Umbilical cord (tissue), 2 donors: ENCODE measurements around the gene ACYP2. TPM values are rescaled to one million over a fixed set of nuclear protein-coding genes. Genes with fewer than 3 reads are reported as not detected.
"Not testable (repeated sequence)": the region's sequence is repeated elsewhere in the genome, so short reads cannot be mapped to it uniquely, and the experiment has no call there.

Experiments used
- DNase-seq: peaks from one replicate; pipeline ENCODE4 v3.0.0-alpha.2; 2015; ENCODE audit warnings: low spot score
- total RNA-seq: library from RNA; depleted of rRNA; stranded (reverse); fragments of >200 nt; gene quantifications from one replicate; pipeline ENCODE4 v1.2.3, GENCODE V29; 2014; ENCODE audit warnings: low replicate concordance; ENCODE audit not compliant: insufficient read depth

Gene ACYP2
- total RNA-seq, 1 donor from 2014 or later = 17.3 TPM

DNA sequence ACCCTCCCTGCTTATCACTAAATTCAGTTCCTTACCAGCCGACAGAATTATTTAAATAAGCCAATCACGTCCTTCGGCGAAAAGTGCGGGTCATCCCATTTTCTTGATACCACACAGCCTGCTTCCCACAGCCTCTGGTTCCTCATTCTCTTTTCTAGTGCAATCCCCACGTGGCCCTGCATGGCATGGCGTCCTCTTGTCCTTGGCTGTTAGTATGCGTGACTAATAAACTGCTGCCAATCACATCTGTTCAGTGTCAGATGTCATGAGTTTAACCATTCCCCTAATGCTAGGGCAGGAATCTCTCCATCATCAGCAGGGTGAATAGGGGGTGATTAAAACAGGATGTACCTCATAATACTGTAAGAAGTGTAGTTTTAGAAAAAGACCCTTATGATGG lies 203.4 kb downstream of the ACYP2 start:
- DNase-seq = no peak

DNA sequence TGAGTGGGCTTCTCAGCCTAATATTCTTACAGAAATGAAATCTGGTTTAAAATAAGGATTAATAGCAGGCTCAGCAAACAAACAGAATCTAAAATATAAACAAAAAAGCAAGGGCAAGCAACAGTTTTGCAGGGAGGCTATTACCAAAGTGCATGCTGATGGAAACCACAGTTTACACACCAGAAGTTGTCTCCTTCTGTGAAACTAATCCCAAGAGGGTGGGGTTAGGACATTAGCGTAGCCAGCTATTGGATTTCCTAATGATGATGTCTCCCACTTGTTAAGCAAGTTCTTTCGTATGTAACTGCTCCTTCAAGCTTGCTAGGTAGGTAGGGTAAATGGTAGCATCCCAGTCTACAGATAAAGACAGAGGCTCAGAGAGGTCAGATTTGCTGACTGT lies 205.6 kb downstream of the ACYP2 start:
- DNase-seq = no peak

DNA sequence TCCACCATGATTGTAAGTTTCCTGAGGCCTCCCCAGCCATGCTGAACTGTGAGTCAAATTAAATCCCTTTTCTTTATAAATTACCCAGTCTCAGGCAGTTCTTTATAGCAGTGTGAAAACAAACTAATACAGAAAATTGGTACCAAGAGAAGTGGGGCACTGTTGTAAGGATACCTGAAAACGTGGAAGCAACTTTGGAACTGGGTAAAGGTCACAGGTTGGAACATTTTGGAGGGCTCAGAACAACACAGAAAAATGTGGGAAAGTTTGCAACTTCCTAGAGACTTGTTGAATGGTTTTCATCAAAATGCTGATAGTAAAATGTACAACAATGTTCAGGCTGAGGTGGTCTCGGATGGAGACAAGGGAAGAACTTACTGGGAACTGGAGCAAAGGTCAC lies 209.1 kb downstream of the ACYP2 start:
- DNase-seq = not testable (repeated sequence)

DNA sequence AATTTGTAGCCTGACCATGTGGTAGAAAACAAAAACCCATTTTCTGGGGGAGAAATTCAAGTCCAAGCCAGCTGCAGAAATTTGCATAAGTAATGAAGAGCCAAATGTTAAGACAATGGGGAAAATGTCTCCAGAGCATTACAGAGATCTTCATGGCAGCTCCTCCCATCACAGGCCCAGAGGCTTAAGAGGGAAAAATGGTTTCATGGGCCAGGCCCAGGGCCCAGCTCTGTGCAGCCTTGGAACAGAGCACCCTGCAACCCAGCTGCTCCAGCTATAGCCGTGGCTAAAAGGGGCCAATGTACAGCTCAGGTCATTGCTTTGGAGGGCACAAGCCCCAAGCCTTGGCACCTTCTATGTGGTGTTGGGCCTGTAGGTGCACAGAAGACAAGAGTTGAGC lies 209.7 kb downstream of the ACYP2 start:
- DNase-seq = no peak

DNA sequence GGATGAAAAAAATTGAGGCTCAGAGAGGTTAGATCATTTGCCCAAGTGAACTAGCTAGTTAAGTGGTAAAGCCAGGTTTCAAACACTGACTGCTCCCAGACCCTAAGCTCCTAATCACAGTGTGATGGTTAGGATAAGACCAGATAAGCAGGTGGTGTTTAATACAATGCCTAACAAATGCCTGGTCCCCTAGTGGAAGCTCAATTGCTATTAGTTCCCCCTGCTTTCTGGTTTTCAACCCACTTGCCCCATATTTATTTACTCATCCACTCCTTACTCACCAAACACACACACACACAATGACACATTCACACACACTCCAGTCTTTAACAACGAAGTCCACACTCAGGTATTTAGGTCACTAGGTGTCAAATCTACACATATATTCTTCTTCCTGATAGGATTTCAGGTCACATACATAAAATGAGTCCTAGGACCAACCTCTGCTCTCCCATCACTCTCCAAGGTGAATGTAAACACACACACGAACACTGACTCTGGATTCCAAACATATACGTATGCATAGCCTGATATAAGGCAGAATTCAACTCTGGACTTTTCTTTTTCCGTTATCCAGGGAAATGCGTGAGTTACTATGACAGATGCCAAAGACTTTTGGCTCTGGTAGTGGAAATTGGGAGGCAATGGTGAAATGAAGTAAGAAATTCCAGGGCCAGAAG lies 214.2 kb downstream of the ACYP2 start:
- DNase-seq = no peak

DNA sequence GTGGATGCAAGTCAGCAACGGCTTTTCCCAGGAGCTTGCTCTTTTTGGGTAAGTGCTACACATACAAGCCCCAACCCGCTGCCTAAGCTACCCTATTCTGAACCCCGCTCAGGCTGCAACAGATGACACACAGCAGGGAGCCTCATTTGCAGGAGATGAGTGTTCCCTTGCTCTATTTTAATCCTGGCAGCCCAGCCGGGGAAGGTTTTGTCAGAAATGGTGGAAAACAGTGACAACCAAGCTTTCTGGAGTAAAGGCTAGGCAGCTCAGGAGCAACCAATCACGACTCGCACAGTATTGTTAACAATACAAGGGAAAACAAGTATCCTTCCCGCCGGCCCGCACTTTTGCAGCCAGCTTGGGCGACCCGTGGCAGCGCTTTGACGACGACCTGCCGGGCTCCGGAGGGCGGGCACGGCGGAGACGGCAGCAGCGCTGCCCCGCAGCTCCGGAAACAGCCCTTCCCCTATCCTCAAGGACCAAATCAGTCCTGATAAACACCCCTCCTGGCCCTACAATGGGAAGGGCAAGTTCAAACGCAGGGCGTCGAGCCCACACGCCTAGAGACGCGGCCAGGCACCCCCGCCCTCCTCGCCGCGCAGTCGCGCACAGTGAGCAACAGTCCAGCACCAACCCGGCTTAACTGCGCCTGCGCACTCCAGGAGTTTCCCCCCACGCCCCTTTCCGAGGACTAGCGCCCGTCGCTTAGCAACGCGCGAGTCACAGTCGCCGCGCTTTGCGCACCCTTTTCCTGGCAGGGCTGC lies 214.9 kb downstream of the ACYP2 start:
- peak; percentile 99 for DNase-seq

DNA sequence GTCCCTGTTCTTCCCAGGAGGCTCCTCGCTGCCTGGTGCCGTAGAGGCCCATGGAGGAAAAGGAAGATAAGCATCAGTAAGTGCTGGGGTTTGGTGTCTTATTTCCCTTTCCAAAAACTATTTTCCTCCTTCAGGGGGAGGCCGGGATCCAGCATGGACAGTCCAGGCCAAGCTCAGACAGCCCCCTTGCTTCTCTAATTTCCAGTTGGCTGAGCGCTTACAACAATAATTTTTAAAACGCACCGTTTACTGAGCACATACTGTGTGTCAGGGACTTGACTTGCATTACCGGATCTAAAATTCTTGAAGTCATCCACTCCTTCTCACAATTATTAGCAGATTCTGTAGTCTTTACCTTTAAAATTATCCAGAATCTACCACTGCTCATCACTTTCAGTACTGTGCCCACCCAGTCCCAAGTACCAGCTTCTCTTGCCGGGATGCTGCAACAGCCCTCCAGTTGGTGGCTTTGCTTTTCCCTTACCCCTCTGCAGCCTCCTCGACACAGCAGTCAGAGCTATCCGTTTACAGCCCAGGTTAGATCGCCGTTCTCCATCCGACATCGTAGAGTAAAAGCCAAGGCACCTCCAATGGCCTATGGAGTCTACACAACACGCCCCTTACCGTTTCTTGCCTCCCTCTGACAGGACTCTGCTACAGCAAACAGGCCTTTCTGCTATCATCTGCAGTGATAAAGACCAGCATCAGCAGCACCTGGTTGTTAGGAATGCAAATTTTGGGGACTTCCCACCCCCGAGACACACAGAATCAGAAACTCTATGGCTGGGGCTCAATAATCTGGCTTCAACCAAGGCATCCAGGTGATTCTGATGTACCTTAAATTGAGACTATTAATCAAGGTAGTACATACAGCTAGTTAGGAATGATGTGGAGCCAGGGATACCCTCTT lies 215.8 kb downstream of the ACYP2 start:
- DNase-seq = no peak

DNA sequence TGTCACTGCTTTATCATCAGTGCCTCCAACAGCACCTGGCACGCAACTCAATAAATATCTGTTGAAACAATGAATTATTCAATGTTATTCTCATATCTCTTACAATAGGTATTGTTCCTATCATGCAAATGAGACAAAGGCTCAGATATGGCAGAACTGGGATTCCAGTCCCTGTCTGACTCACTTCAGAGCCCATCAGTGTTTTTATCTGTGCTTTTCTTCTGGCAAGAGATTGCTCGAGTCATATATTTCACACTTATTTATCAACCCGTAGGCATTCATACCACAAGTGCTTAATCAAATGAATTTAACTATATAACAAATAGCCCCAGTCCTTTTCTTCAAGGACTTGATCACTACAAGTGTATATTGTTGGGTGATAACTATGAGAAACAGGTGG lies 217.0 kb downstream of the ACYP2 start:
- DNase-seq = no peak

DNA sequence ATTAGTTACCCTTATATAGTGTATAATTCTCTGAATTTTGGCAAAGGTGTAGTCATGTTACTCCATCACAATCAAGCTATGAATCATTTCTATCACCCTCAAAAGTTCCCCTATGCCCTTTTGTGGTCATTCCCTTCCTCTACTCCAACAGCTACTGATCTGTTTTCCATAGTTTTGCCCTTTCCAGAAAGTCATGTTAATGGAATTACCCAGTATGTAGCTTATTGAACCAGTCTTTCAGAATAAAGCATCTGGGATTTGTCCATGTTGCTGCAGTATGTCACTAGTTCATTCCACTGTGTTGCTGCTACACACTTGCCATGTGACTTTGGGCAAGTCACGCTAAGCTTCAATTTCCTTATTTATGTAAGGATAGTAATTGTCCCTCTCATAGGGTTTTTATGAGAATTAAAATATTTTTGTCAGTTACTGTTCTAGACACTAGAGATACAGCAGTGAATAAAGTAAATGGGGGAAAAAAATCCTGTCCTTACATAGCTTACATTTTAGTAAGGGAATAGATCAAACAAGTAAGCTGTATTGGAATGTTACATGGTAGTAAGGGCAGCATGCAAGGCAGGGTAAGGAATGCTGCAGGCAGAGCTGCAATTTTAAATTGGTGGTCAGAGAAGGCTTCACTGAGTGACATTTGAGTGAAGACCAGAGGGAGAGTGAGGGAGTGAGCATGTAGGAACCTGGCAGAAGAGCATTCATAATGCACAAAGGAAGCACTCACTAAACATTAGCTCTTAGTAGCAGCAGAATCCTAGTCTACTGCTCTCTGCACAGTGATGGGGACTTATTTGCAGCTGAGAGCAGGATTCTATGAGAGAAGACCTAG lies 220.9 kb downstream of the ACYP2 start:
- peak; percentile 66 for DNase-seq

DNA sequence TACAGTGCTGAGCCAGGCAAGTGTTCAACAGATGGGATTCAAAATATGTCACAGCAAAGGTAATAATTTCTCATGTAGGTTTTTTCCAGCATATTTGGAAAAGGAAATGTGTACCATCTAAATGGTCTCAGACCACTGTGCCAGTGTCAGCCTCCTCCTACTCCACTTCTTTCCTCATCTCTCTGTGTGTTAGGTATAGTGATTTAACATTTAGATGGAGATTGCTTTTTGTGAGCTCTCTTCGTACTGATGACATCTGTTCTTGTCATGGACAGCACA lies 221.5 kb downstream of the ACYP2 start:
- DNase-seq = no peak

DNA sequence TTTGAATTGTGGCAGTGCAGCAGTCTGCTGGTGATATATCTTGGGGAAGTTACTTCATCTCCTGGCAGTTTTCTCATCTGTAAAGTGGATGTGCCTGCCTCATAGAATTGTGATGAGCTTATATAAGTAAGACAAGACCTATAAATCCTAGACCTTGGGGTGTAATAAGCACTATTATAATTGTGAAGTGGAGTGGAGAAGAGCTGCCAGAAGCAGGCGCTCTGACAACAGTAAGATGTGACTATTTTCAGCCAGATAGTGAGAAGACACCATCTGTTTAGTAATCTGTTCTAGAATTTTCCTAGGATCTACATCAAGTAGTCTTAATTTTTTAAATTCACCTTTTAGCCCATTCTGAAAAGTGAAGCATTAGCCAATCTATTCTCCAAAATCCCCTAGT lies 226.2 kb downstream of the ACYP2 start:
- DNase-seq = no peak

DNA sequence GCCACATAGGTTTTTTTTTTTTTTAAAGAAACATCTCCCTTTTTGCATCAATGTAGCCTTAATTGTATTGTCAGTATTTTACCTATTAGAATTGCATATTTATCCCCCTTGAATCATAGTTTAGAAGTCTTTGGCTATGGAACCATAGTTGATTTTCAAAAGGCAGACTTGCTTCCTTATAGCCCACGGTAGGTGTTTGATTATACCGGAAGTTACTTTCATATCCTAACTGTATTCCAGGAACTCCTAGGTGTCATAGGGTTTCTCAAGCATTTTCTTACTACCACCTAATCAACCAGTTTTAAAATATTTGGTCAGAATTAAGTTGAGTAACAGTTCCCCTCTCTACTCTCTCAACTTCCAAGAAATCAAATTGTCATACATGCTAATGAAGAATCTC lies 227.2 kb downstream of the ACYP2 start:
- DNase-seq = no peak

DNA sequence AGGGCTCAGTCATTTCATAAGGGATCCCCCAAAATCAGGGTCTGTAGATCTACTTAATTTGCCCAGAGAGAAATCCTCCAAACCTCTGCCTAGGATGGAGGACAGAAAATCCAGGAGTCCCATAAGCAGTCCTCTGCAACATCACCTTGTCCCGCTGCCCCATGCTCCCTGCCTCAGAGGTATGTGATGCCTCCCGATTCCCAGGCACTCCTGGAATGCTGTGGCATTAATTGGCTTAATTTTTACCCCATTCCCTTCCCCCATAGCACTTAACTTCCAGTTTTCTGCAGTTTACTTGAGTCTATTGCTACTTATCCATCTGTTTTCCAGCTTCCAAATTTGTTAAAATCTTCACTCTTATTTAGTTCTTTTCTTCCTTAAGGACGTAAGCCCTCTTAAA lies 232.2 kb downstream of the ACYP2 start:
- DNase-seq = no peak

DNA sequence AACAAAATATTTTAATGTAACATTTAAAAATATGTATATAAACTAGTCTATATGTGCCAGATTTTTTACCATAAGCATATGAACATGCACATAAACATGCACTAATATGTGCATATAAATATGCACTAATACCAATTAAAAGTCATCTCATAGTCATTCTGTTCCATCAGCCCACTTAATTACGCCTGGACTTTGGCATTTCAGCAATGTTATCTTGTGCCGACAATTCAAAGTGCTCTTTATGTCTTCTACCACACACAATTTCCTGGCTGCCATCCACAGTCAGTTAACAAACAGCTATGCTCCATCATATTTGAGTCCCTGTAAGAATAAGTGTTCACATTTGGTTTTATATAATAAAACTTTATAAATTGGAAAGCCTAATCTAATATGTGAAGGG lies 233.2 kb downstream of the ACYP2 start:
- DNase-seq = no peak

DNA sequence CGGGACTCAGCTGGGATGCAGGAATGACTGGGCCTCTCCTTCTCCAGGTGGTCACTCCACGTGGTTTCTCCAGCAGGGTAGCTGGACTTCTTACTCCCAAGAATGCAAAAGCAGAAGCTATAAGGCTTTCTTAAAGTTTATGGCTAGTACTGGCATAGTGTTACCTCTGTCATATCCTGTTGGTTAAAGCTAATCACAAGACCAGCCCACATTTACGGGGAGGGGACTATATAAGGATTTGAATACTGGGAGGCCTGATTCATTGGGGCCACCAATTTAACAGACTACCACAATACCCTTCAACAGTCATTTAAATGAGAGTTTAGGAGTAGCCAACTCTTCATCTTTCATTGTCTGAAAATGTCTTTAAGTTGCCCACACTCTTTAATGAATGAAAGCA lies 235.0 kb downstream of the ACYP2 start:
- no peak for DNase-seq

DNA sequence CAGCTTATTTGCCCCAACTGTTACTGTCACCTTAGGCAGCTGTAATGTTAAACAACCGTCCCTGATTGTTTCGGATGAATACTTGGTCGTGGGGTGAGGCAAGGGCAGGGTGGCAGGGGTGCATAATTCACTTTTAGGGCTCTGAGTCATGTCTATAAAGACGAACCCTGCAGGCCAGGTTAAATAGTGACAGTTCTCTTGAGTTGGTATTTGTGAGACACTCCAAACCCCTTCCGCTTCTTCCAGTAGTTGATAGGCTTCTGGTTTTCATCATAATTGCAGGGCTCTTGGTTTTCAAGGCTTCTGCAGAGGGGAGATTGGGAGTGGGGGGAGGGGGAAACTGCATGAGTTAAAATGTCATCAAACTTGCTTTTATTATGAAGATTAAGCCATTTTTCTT lies 237.8 kb downstream of the ACYP2 start:
- DNase-seq = peak; percentile 68

Other genes with a start within 250 kb of the ACYP2 start
- 44.8 TPM for gene PSME4, start 144.6 kb upstream of the ACYP2 start, total RNA-seq
- gene TSPYL6, start 140.6 kb downstream of the ACYP2 start, total RNA-seq = 0.24 TPM